Osteoblast (primary cell): ENCODE results near the gene CFAP92. TPM values are rescaled to one million over a fixed set of nuclear protein-coding genes. Genes with fewer than 3 reads are reported as not detected.

Experiments used
- DNase-seq: peaks from one replicate; pipeline ENCODE4 v3.0.0; 2011; ENCODE audit warnings: low spot score, mixed read lengths; ENCODE audit not compliant: insufficient read length; ENCODE audit errors: missing footprints
- H2AFZ ChIP-seq: 2 replicates; pipeline ENCODE4 v1.6.0; 2011; ENCODE audit warnings: mild to moderate bottlenecking, low read length
- H3K27ac ChIP-seq: 2 replicates; pipeline ENCODE4 v1.5.1; 2011; ENCODE audit warnings: mild to moderate bottlenecking, low read depth, low read length, moderate library complexity
- H3K27me3 ChIP-seq: 2 replicates; pipeline ENCODE4 v1.6.0; 2012; ENCODE audit warnings: mild to moderate bottlenecking, control low read depth, inconsistent platforms, low read length, moderate library complexity; ENCODE audit not compliant: insufficient read depth
- H3K36me3 ChIP-seq: 2 replicates; pipeline ENCODE4 v1.5.1; 2011; ENCODE audit warnings: mild to moderate bottlenecking, low read length, control low read depth, moderate library complexity; ENCODE audit not compliant: insufficient read depth
- H3K4me1 ChIP-seq: 2 replicates; pipeline ENCODE4 v1.5.1; 2011; ENCODE audit warnings: mild to moderate bottlenecking, low read length, control low read depth, moderate library complexity; ENCODE audit not compliant: insufficient read depth
- H3K4me2 ChIP-seq: 2 replicates; pipeline ENCODE4 v1.6.0; 2011; ENCODE audit warnings: mild to moderate bottlenecking, low read length; ENCODE audit not compliant: insufficient read depth
- H3K4me3 ChIP-seq: fragments of 200-600 bp; sonication (generic); 3 replicates; pipeline ENCODE4 v1.5.1; 2012; ENCODE audit warnings: mild to moderate bottlenecking, low read length, inconsistent platforms; ENCODE audit not compliant: insufficient read depth
- H3K79me2 ChIP-seq: 2 replicates; pipeline ENCODE4 v1.6.0; 2012; ENCODE audit warnings: mild to moderate bottlenecking, low read length, control low read depth, inconsistent platforms; ENCODE audit not compliant: insufficient read depth
- H3K9me3 ChIP-seq: 2 replicates; pipeline ENCODE4 v1.5.1; 2011; ENCODE audit warnings: low read depth, low read length, control low read depth
- H4K20me1 ChIP-seq: 2 replicates; pipeline ENCODE4 v1.6.0; 2012; ENCODE audit warnings: mild to moderate bottlenecking, low read length, control low read depth; ENCODE audit not compliant: insufficient read depth
- total RNA-seq: library from RNA; depleted of rRNA; stranded (reverse); fragments of >200 nt; gene quantifications from 2 replicates; pipeline ENCODE4 v1.2.3, GENCODE V29; 2012
- TF ChIP-seq, protein P1 (sequence below): IDR thresholded peaks from 2 replicates; pipeline ENCODE4 v1.5.1; 2011; ENCODE audit warnings: mild to moderate bottlenecking, low read depth, low read length, moderate library complexity; ENCODE audit errors: extremely low read depth

CFAP92 gene
- total RNA-seq, 1 donor: not detected

DNA sequence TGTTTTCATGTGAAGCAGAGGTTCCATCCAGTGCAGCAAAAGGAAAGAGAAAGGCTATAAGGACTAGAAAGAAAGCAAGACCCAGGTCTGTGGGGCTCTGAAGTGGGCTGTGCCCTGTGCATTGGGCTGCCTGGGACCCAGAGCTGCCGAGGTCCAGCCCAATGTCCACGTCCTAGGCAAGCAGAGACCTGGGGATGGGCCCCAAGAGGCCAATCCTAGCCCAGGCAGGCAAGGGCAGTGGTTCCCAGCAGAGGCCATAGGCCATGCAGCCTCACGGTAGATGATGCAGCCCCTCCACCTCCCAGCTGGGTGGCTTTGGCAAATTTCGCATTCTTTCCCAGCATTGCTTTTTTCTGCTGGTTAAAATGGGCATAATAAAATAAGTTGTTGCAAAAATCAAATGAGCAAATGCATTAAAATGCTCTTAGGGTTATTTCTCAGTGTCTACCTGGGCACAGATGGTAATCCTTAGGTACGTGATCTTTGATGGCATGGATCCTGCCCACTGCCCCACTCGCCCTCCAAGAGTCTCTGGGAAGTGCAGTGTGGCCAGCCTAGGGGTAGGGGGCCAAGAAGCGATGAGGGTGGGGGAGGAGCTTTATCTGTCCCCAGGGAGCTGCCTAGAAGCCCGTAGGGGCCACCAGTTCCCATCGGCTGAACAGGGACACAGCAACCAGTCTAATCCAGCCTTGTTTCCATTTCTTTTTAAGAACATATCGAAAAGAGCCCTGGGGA lies 44.4 kb upstream of the CFAP92 start:
- H4K20me1 ChIP-seq: no peaks in the 10 kb centered on the region
- TF ChIP-seq, protein P1, sequence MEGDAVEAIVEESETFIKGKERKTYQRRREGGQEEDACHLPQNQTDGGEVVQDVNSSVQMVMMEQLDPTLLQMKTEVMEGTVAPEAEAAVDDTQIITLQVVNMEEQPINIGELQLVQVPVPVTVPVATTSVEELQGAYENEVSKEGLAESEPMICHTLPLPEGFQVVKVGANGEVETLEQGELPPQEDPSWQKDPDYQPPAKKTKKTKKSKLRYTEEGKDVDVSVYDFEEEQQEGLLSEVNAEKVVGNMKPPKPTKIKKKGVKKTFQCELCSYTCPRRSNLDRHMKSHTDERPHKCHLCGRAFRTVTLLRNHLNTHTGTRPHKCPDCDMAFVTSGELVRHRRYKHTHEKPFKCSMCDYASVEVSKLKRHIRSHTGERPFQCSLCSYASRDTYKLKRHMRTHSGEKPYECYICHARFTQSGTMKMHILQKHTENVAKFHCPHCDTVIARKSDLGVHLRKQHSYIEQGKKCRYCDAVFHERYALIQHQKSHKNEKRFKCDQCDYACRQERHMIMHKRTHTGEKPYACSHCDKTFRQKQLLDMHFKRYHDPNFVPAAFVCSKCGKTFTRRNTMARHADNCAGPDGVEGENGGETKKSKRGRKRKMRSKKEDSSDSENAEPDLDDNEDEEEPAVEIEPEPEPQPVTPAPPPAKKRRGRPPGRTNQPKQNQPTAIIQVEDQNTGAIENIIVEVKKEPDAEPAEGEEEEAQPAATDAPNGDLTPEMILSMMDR: no peak
- no peak overlapping the region for H3K27ac ChIP-seq
- no peaks in the 10 kb centered on the region for H3K4me1 ChIP-seq
- peaks cover 25% of the 10 kb centered on the region for H3K27me3 ChIP-seq
- H3K4me3 ChIP-seq: no peak overlapping the region
- no peaks in the 10 kb centered on the region for H3K36me3 ChIP-seq
- H3K79me2 ChIP-seq: no peaks in the 10 kb centered on the region
- H3K9me3 ChIP-seq: no peaks in the 10 kb centered on the region
- peak; percentile 65 for DNase-seq
- no peak overlapping the region for H3K4me2 ChIP-seq
- no peak overlapping the region for H2AFZ ChIP-seq

DNA sequence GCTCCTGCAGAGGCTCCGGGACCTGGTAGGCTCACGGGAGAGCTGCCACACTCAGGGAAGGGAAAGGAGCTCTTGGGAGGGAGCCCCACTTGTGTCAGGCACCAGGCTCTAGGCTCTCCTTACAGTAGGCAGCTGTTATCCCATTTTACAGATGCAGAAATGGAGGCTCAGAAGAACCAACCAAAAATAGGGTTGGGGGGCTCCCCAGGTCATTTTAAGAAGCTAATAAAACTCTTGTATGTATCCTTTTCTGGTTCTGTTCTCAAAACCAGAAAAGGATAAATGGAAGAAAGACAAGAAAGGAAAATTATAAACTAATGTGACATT lies 43.2 kb upstream of the CFAP92 start:
- Histone ChIP-seq H2AFZ (no peak overlapping the region), H3K4me2 (no peak overlapping the region), H3K9me3 (no peaks in the 10 kb centered on the region), H3K36me3 (no peaks in the 10 kb centered on the region), H3K27me3 (peaks cover 18% of the 10 kb centered on the region), H3K27ac (no peak overlapping the region), H4K20me1 (no peaks in the 10 kb centered on the region), H3K4me3 (no peak overlapping the region), H3K4me1 (no peaks in the 10 kb centered on the region), H3K79me2 (no peaks in the 10 kb centered on the region)
- TF ChIP-seq, protein P1: no peak
- DNase-seq: peak; percentile 49

DNA sequence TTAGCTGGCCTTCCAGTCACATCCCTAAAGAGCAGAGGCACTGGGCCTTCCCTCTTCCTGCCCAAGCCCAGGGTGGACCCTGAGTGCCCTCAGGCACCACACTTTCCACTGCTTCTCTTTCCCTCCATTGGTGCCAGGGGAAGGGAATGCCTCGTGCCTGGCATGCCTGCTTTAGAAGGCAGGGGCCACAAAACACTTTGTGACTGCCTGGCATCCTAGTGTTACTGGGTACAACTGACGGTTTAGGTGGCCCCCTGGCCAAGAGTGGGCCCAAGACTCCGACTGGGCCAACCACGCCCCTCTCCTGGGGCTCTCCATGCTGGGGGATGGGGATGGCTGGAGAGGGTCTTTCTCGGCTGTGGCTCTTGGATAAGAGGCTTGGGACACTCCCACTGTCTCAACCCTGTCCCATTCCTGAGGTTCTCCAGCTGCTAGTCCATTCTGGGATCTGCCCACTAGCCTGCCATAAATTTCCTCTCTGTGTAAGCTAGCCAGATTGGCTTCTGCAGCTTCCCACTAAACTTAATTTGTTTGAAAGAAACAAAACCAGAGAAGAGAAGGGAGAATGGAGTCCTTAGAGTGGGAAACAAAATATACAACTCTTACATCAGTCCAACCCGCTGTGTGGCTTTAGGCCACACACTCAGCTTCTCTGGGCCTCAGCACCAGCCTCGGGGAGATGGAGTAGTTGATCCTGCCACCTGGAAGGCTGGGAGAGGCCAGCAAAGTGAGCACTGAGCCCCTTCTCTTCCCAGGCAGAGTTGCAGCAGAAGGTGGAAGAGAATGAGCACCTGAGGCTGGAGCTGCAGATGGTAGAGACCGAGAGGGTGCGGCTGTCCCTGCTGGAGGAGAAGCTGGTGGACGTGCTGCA lies 42.6 kb upstream of the CFAP92 start:
- Histone ChIP-seq H3K9me3 (no peaks in the 10 kb centered on the region), H3K27ac (no peak overlapping the region), H3K4me1 (no peaks in the 10 kb centered on the region), H3K79me2 (no peaks in the 10 kb centered on the region), H3K36me3 (no peaks in the 10 kb centered on the region), H3K4me3 (no peak overlapping the region), H4K20me1 (no peaks in the 10 kb centered on the region), H3K27me3 (peaks cover 16% of the 10 kb centered on the region), H2AFZ (no peak overlapping the region), H3K4me2 (no peak overlapping the region)
- TF ChIP-seq, protein P1: no peak
- peak; percentile 49 for DNase-seq
